ENCODE data around the gene C16orf78. TPM values are rescaled to one million over a fixed set of nuclear protein-coding genes. Genes with fewer than 3 reads are reported as not detected.
A peak's percentile ranks its signal among the peaks of the same experiment; 100 is the strongest.

C16orf78 gene
- polyA plus RNA-seq, 3 donors = not detected

DNA sequence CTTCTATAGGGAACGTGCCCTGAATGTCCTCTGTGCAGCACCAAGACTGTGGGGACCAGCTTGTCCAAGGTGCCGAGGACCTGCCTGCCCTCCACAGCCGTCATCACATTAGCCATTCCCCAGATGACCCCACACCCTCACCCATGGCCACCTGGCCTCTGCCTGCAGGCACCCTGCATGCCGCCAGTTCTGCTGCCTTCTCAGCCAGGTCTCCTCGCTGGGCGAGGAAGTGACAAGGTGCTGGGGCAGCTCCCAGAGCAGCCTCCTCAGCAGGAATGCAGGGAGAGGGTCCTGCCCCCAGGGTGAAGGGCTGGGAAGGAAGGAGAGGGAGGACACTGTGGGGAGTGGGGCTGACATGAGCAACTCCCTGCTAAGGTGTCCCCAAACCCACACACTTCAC lies 18.6 kb upstream of the C16orf78 start:
- Histone ChIP-seq H3K4me2 (replicated peaks; ENCODE audit: extremely low read depth, low read length, poor library complexity, severe bottlenecking) (no peak overlapping the region), H3K4me1 (ENCODE audit: control insufficient read depth in 1 of 2, insufficient read depth in 2 of 2, low read length in 2 of 2) (no peaks in the 10 kb centered on the region), H3K4me3 (replicated peaks in 1 of 3; ENCODE audit: low read depth in 2 of 3, low read length in 3 of 3) (no peak overlapping the region), H4K20me1 (ENCODE audit: insufficient read depth, low read length) (no peaks in the 10 kb centered on the region), H3K79me2 (ENCODE audit: insufficient read depth, low read length) (no peaks in the 10 kb centered on the region), H3K9me3 (replicated peaks in 1 of 2; ENCODE audit: control insufficient read depth in 1 of 2, insufficient read depth in 1 of 2, low read length in 2 of 2) (no peaks in the 10 kb centered on the region), H3K27ac (ENCODE audit: low read depth in 1 of 2, low read length in 2 of 2) (no peak overlapping the region), H3K27me3 (ENCODE audit: control insufficient read depth in 2 of 2, insufficient read depth in 2 of 2, low read length in 2 of 2) (no peaks in the 10 kb centered on the region), H3K9ac (ENCODE audit: insufficient read depth, low read length, poor library complexity, severe bottlenecking) (no peak overlapping the region), H3K36me3 (replicated peaks in 1 of 2; ENCODE audit: control insufficient read depth in 1 of 2, insufficient read depth in 2 of 2, low read length in 2 of 2) (no peaks in the 10 kb centered on the region), H2AFZ (ENCODE audit: insufficient read depth, low read depth, low read length, poor library complexity, severe bottlenecking) (no peak overlapping the region)
- Mint-ChIP-seq H3K36me3 (no peaks in the 10 kb centered on the region), H3K27me3 (ENCODE audit: low read depth in 3 of 3) (peaks cover 8 to 17% (median 11%) of the 10 kb centered on the region in 3 donors), H3K9me3 (no peaks in the 10 kb centered on the region), H3K4me3 (no peak overlapping the region), H3K4me1 (no peaks in the 10 kb centered on the region), H3K27ac (peak overlapping the region in 1 of 7 donors; percentile 8)
- TF ChIP-seq, protein P1, sequence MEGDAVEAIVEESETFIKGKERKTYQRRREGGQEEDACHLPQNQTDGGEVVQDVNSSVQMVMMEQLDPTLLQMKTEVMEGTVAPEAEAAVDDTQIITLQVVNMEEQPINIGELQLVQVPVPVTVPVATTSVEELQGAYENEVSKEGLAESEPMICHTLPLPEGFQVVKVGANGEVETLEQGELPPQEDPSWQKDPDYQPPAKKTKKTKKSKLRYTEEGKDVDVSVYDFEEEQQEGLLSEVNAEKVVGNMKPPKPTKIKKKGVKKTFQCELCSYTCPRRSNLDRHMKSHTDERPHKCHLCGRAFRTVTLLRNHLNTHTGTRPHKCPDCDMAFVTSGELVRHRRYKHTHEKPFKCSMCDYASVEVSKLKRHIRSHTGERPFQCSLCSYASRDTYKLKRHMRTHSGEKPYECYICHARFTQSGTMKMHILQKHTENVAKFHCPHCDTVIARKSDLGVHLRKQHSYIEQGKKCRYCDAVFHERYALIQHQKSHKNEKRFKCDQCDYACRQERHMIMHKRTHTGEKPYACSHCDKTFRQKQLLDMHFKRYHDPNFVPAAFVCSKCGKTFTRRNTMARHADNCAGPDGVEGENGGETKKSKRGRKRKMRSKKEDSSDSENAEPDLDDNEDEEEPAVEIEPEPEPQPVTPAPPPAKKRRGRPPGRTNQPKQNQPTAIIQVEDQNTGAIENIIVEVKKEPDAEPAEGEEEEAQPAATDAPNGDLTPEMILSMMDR (IDR thresholded peaks at IDR 0.05) = no peak
- intact Hi-C loops (cut with micrococcal nuclease) = no loop called here
- 80% methylated on average over 6 of the region's 6 CpGs for WGBS (ENCODE audit: insufficient coverage)
- DNase-seq = no peak

DNA sequence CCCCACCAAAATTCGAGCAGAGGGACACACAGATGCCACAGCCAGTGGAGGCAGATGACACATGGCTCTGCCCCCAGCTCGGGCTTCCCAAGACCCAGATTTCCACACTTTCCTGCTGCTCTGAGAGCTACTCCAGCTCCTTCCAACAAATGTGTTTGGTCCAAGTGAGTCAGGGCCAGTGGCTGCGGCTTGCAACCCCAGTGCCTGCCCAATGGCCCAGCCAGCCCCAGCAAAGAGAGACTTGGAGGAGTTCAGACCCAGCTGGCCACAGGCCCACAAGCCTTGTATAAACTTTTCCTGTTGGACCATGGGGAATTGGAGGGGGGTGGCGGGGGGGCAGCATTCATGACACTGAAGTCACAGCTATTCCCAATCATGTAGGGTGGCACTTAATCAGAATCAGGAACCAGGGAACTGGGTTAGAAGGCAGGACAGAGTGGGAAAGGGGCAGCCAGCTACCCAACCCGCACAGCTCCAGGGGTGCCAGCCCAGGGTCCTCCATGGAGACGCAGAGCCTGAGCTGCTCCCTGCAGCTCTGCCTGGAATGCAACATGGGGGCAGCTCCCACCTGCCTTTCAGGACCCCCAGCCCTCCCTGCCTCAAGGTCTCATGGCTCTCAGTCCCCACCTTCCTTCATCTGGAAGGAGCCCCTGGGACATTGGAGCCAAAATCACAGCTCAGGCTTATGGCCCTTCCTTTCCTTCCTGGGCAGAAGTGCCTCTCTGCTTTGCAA lies 17.5 kb upstream of the C16orf78 start:
- peaks cover 3 to 13% (median 11%) of the 10 kb centered on the region in 3 donors for H3K27me3 Mint-ChIP-seq (ENCODE audit: low read depth in 3 of 3)
- H3K9ac ChIP-seq (ENCODE audit: insufficient read depth, low read length, poor library complexity, severe bottlenecking) = no peak overlapping the region
- H3K27me3 ChIP-seq (ENCODE audit: control insufficient read depth in 2 of 2, insufficient read depth in 2 of 2, low read length in 2 of 2) = no peaks in the 10 kb centered on the region
- no peak overlapping the region for H3K27ac Mint-ChIP-seq
- H3K9me3 ChIP-seq (replicated peaks in 1 of 2; ENCODE audit: control insufficient read depth in 1 of 2, insufficient read depth in 1 of 2, low read length in 2 of 2) = no peaks in the 10 kb centered on the region
- H2AFZ ChIP-seq (ENCODE audit: insufficient read depth, low read depth, low read length, poor library complexity, severe bottlenecking) = no peak overlapping the region
- H3K79me2 ChIP-seq (ENCODE audit: insufficient read depth, low read length) = no peaks in the 10 kb centered on the region
- no peaks in the 10 kb centered on the region for H4K20me1 ChIP-seq (ENCODE audit: insufficient read depth, low read length)
- no peaks in the 10 kb centered on the region for H3K4me1 ChIP-seq (ENCODE audit: control insufficient read depth in 1 of 2, insufficient read depth in 2 of 2, low read length in 2 of 2)
- H3K4me1 Mint-ChIP-seq = no peaks in the 10 kb centered on the region
- no peak overlapping the region for H3K4me3 ChIP-seq (replicated peaks in 1 of 3; ENCODE audit: low read depth in 2 of 3, low read length in 3 of 3)
- H3K27ac ChIP-seq (ENCODE audit: low read depth in 1 of 2, low read length in 2 of 2) = no peak overlapping the region
- intact Hi-C loops (cut with micrococcal nuclease) = no loop called here
- TF ChIP-seq, protein P1 (IDR thresholded peaks at IDR 0.05) = no peak
- no peaks in the 10 kb centered on the region for H3K36me3 ChIP-seq (replicated peaks in 1 of 2; ENCODE audit: control insufficient read depth in 1 of 2, insufficient read depth in 2 of 2, low read length in 2 of 2)
- DNase-seq = no peak
- no peak overlapping the region for H3K4me2 ChIP-seq (replicated peaks; ENCODE audit: extremely low read depth, low read length, poor library complexity, severe bottlenecking)
- 96% methylated on average over 6 of the region's 6 CpGs for WGBS (ENCODE audit: insufficient coverage)
- H3K36me3 Mint-ChIP-seq = no peaks in the 10 kb centered on the region
- no peaks in the 10 kb centered on the region for H3K9me3 Mint-ChIP-seq
- no peak overlapping the region for H3K4me3 Mint-ChIP-seq
